Type B pancreatic cell (in vitro differentiated cells): ENCODE results near the gene PLEKHA8. TPM values are rescaled to one million over a fixed set of nuclear protein-coding genes. Genes with fewer than 3 reads are reported as not detected.
A peak's percentile ranks its signal among the peaks of the same experiment; 100 is the strongest.

Source experiments
- DNase-seq: peaks from one replicate; pipeline ENCODE4 v3.0.0; 2021; ENCODE audit warnings: mixed read lengths; ENCODE audit not compliant: unreplicated experiment; ENCODE audit errors: extremely low spot score
- H3K27ac Mint-ChIP-seq: 2 replicates; pipeline ENCODE4 v1.8.0; 2021; ENCODE audit warnings: mild to moderate bottlenecking, mixed read lengths
- H3K27me3 Mint-ChIP-seq: 2 replicates; pipeline ENCODE4 v1.8.0; 2021; ENCODE audit warnings: mixed read lengths
- H3K36me3 Mint-ChIP-seq: 2 replicates; pipeline ENCODE4 v1.8.0; 2021; ENCODE audit warnings: mixed read lengths
- H3K4me1 Mint-ChIP-seq: one replicate; pipeline ENCODE4 v1.8.0; 2021; ENCODE audit warnings: mixed read lengths; ENCODE audit not compliant: unreplicated experiment
- H3K4me3 Mint-ChIP-seq: 2 replicates; pipeline ENCODE4 v1.8.0; 2021; ENCODE audit warnings: mild to moderate bottlenecking, mixed read lengths
- H3K9me3 Mint-ChIP-seq: 2 replicates; pipeline ENCODE4 v1.8.0; 2021; ENCODE audit warnings: mixed read lengths
- long read RNA-seq: library from polyadenylated mRNA; unstranded; transcript quantifications from one replicate; pipeline ENCODE4 v2.0.0, GENCODE V29; 2020
- total RNA-seq: library from RNA; stranded (reverse); gene quantifications from 2 replicates; pipeline ENCODE4 v1.2.1, GENCODE V29; 2021; ENCODE audit warnings: low replicate concordance
- TF ChIP-seq, protein P1 (sequence below): fragments of 200-600 bp; sonication (generic); conservative IDR thresholded peaks from 2 replicates; pipeline ENCODE4 v1.5.0; 2021; ENCODE audit warnings: antibody characterized with exemption, mild to moderate bottlenecking

The PLEKHA8 gene, protein sequence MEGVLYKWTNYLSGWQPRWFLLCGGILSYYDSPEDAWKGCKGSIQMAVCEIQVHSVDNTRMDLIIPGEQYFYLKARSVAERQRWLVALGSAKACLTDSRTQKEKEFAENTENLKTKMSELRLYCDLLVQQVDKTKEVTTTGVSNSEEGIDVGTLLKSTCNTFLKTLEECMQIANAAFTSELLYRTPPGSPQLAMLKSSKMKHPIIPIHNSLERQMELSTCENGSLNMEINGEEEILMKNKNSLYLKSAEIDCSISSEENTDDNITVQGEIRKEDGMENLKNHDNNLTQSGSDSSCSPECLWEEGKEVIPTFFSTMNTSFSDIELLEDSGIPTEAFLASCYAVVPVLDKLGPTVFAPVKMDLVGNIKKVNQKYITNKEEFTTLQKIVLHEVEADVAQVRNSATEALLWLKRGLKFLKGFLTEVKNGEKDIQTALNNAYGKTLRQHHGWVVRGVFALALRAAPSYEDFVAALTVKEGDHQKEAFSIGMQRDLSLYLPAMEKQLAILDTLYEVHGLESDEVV
- 27.7 and 46.0 TPM in 2 replicates for total RNA-seq
- long read RNA-seq, partial matches to known transcripts: 0 of 4 reads
- long read RNA-seq, other reads (novel, unspliced or antisense): 4 of 4 reads

DNA sequence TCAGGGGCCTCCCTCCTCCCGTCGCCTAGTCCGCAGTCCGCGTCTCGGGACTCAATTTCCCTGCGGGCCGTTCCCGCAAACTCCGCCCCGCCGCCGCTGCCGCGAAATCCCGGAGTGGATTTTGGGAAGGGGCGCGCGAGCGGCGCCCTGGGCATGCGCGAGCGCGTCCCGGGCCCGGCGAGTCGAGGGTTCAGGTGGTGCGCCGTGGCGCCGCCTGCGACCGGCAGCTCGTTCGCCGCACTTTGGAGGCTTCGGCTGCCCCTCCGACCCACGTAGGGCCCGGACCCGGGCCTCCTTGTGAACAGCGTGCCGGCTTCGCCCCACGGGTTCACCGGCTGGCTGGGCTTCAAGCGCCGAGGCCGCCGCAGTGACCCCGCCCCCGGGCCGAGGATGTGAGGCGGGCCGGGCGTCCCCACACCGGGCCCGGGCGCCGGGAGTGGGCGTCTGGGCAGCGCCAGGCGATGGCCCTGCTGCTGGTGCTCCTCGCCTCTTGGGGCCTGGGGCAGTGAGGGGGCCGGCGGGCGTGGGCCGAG, at the start of gene PLEKHA8:
Gene PLEKHA8, plus strand, starts transcription at position 197 of the 533 bp plus-strand sequence. CDS start 351 bp downstream, outside the sequence.
- no peaks in the 10 kb centered on the region for H3K9me3 Mint-ChIP-seq
- peak within 1 kb of the TSS; percentile 93 for H3K27ac Mint-ChIP-seq
- peaks cover 7% of the 10 kb centered on the region for H3K36me3 Mint-ChIP-seq
- peak; percentile 96 for DNase-seq
- TF ChIP-seq, protein P1, sequence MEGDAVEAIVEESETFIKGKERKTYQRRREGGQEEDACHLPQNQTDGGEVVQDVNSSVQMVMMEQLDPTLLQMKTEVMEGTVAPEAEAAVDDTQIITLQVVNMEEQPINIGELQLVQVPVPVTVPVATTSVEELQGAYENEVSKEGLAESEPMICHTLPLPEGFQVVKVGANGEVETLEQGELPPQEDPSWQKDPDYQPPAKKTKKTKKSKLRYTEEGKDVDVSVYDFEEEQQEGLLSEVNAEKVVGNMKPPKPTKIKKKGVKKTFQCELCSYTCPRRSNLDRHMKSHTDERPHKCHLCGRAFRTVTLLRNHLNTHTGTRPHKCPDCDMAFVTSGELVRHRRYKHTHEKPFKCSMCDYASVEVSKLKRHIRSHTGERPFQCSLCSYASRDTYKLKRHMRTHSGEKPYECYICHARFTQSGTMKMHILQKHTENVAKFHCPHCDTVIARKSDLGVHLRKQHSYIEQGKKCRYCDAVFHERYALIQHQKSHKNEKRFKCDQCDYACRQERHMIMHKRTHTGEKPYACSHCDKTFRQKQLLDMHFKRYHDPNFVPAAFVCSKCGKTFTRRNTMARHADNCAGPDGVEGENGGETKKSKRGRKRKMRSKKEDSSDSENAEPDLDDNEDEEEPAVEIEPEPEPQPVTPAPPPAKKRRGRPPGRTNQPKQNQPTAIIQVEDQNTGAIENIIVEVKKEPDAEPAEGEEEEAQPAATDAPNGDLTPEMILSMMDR: no peak
- H3K4me1 Mint-ChIP-seq: peaks cover 40% of the 10 kb centered on the region
- no peaks in the 10 kb centered on the region for H3K27me3 Mint-ChIP-seq
- H3K4me3 Mint-ChIP-seq: peak within 1 kb of the TSS; percentile 95

DNA sequence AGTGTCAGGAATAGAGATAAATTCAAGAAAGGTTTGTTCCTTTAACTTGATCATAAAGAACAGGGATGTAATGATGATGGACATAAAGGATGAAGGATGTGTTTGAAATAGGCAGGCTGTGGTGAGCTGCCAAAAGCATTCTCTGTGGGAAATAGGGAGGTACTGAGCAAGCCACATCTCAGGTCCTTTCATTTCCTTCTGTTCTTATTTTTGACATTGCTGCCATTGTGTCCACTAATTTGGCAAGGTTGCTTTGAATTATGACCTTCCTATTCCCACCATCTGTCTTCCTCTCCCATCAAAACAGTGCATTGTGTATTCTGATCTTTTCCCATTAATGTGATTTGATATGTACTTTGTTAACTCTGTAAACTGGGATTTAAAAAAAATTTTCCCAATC, 48.1 kb upstream of the PLEKHA8 start:
- Mint-ChIP-seq H3K4me1 (peaks cover 11% of the 10 kb centered on the region), H3K36me3 (peaks cover 17% of the 10 kb centered on the region), H3K4me3 (no peak overlapping the region), H3K27ac (no peak overlapping the region), H3K9me3 (peaks cover 3% of the 10 kb centered on the region), H3K27me3 (no peaks in the 10 kb centered on the region)
- TF ChIP-seq, protein P1: no peak
- no peak for DNase-seq

DNA sequence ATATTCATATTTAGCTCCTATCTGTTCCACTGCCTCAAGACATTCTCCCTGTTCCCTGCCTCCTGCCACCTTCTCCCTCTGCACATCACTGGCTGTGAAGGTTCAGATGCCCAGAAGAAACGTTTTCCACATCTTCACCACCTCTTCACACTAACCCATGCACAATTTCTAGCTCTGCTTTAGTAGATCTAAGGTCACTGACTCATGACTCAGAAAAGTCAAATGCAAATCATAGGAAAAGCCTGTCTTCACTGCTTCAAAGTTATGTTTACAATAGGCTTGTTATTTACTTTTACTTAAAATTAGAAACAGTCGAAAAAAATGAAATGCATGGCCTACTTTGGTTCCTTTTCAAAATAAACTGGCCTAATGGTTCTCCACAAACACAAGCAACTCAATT, 41.1 kb upstream of the PLEKHA8 start:
- no peaks in the 10 kb centered on the region for H3K27me3 Mint-ChIP-seq
- DNase-seq: no peak
- TF ChIP-seq, protein P1: no peak
- H3K27ac Mint-ChIP-seq: peak overlapping the region; percentile 99
- H3K4me1 Mint-ChIP-seq: peaks cover 17% of the 10 kb centered on the region
- H3K36me3 Mint-ChIP-seq: peaks cover 16% of the 10 kb centered on the region
- H3K4me3 Mint-ChIP-seq: peak overlapping the region; percentile 52
- H3K9me3 Mint-ChIP-seq: peaks cover 7% of the 10 kb centered on the region

DNA sequence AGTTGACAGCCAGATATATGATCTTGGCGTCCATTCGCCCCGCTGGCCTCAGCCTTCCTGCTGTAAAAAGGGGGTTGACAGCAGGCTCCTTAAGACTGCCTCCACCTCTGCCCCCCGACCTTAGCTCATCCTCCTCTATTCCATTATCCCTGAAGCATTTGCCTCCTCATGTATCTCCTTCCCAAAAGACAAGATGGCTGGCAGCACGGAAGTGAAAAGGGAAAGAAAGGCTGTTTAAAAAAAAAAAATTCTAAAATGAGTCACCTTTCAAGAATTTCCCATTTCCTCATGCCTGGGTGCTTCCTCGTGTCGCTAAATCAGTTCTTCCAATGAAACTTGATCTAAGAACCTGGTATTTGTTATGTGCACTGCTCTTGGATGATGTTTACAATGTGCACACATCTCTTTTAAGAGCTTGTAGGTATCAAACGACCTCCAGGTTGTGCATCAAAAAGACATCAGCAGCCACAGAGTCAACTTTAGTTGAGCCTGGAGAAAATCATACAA, 40.3 kb upstream of the PLEKHA8 start:
- TF ChIP-seq, protein P1: no peak
- DNase-seq: no peak
- H3K27ac Mint-ChIP-seq: peak overlapping the region; percentile 99
- peaks cover 7% of the 10 kb centered on the region for H3K9me3 Mint-ChIP-seq
- peaks cover 17% of the 10 kb centered on the region for H3K4me1 Mint-ChIP-seq
- H3K4me3 Mint-ChIP-seq: peak overlapping the region; percentile 94
- no peaks in the 10 kb centered on the region for H3K27me3 Mint-ChIP-seq
- H3K36me3 Mint-ChIP-seq: peaks cover 15% of the 10 kb centered on the region

DNA sequence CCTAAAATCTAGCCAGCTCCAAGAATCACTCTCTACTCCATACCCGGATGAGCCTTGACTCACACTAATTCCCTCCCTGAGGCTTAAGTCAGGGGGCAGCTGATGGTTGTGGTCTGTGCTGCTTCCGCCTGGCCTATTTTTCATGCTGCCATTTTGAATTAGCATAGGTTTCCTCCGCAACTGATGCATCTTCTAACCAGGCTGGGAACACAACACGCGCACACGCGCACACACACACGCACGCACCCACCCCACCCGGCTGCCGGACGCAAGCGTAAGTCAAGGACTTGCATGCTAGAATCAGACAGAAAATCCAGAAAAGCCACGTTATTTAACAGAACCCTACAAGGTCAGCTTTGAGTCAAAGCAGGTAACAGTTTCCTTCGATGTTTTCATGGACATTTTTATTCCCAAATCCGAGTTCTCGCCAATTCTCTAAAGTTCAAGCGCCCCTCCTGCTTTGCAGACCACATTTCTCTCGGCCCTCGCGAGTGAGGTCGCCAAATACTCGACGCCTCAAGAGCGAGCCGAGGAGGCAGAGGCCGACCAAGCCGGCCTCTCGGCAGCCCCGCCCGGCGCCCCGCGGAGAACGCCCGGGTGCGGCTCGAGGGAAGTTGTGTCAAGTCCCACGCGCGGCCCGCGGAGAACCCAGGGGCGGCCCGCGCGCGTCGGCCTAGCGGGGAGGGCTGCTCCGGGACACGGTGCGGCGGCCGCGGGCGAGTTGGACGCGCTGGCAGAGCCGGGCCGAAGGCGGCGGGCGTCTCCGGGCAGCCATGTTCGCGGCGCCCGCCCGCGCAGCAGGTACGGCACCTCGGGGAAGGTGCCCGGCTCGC, 39.6 kb upstream of the PLEKHA8 start:
- H3K36me3 Mint-ChIP-seq: peaks cover 12% of the 10 kb centered on the region
- peak overlapping the region; percentile 94 for H3K4me3 Mint-ChIP-seq
- TF ChIP-seq, protein P1: no peak
- peak; percentile 73 for DNase-seq
- no peaks in the 10 kb centered on the region for H3K27me3 Mint-ChIP-seq
- peaks cover 5% of the 10 kb centered on the region for H3K9me3 Mint-ChIP-seq
- peak overlapping the region; percentile 99 for H3K27ac Mint-ChIP-seq
- peaks cover 17% of the 10 kb centered on the region for H3K4me1 Mint-ChIP-seq
